K562 (cell line): ENCODE results near the gene DDAH1. TPM values are rescaled to one million over a fixed set of nuclear protein-coding genes. Genes with fewer than 3 reads are reported as not detected.
A peak's percentile ranks its signal among the peaks of the same experiment; 100 is the strongest.

Experiments
- ATAC-seq: fragments of 200-7000 bp; cut with Tn5 transposase; 3 replicates; pipeline ENCODE4 v1.9.1; 2020; ENCODE audit warnings: moderate library complexity
- BruUV-seq: library from RNA; stranded (reverse); fragments of 400-500 nt; replicated peaks from 2 replicates; lab custom pipeline; 2021; lab: Mats Ljungman, UMichigan
- CTCF ChIA-PET: fragments of 300-600 bp; formaldehyde crosslinking; extraction: SDS; loops from one replicate; lab custom pipeline; 2021; ENCODE audit warnings: low intra/inter-chr PET ratio; lab: Yijun Ruan, JAX
- POLR2A ChIA-PET: fragments of 300-600, 350-650 bp; sonication (Branson Sonifier 250); formaldehyde crosslinking; extraction: SDS; loops from one replicate; lab custom pipeline; 2021; ENCODE audit warnings: antibody characterized with exemption, inconsistent platforms; lab: Yijun Ruan, JAX
- DNase-seq, 4 experiments: peaks; one replicate each; pipeline versions ENCODE4 v3.0.0 to v3.0.0-alpha.2; 2011 to 2018; ENCODE audit warnings: low spot score in 3 of 4, mixed read lengths in 3 of 4; ENCODE audit errors: extremely low read depth in 1 of 4
- FAIRE-seq: peaks from 2 replicates; lab custom pipeline; 2011; peaks lifted over from hg19 to GRCh38; lab: Jason Lieb, UNC
- H2AFZ ChIP-seq: 2 replicates; pipeline ENCODE4 v1.6.0; 2011; ENCODE audit warnings: low read depth, low read length, control low read depth, inconsistent platforms
- H3K27ac ChIP-seq: fragments of 200-600 bp; 3 replicates; pipeline ENCODE4 v1.8.0; 2011; ENCODE audit warnings: low read depth, mild to moderate bottlenecking, control low read depth, inconsistent platforms, low read length, moderate library complexity, mixed read lengths; ENCODE audit errors: extremely low read depth
- H3K27me3 ChIP-seq, 2 experiments: fragments of 300-600 bp in 1 of 2; 2 replicates in 1 of 2; 3 replicates in 1 of 2; pipeline versions ENCODE4 v1.6.0 to v1.8.0; 2011; ENCODE audit warnings: inconsistent platforms in 2 of 2, low read length in 2 of 2, mild to moderate bottlenecking in 1 of 2, mixed read lengths in 1 of 2, moderate library complexity in 1 of 2; ENCODE audit not compliant: control insufficient read depth in 2 of 2, insufficient read depth in 2 of 2
- H3K36me3 ChIP-seq: fragments of 300-600 bp; 3 replicates; pipeline ENCODE4 v1.8.0; 2011; ENCODE audit warnings: mild to moderate bottlenecking, low read length, inconsistent platforms; ENCODE audit not compliant: control insufficient read depth, insufficient read depth
- H3K4me1 ChIP-seq, 2 experiments: fragments of 200-600 bp in 1 of 2; replicated peaks in 1 of 2; 2 replicates in 1 of 2; 3 replicates in 1 of 2; pipeline versions ENCODE4 v1.5.1 to v1.8.0; 2011; ENCODE audit warnings: inconsistent platforms in 2 of 2, low read length in 2 of 2, mild to moderate bottlenecking in 1 of 2, mixed read lengths in 1 of 2, moderate library complexity in 1 of 2; ENCODE audit not compliant: control insufficient read depth in 2 of 2, insufficient read depth in 2 of 2
- H3K4me2 ChIP-seq: 2 replicates; pipeline ENCODE4 v1.6.1; 2011; ENCODE audit warnings: low read length, control low read depth, inconsistent platforms, mixed read lengths; ENCODE audit not compliant: insufficient read depth
- H3K4me3 ChIP-seq: fragments of 200-600 bp; sonication (generic), shearing (Covaris generic); 2 replicates; pipeline ENCODE4 v1.5.1; 2016; ENCODE audit warnings: control low read depth, inconsistent platforms
- H3K79me2 ChIP-seq: fragments of 200-600 bp; 3 replicates; pipeline ENCODE4 v1.8.0; 2011; ENCODE audit warnings: low read length, inconsistent platforms; ENCODE audit not compliant: control insufficient read depth, insufficient read depth
- H3K9ac ChIP-seq, 2 experiments: 2 replicates each; pipeline versions ENCODE4 v1.6.0 to v1.6.1; 2011; ENCODE audit warnings: low read depth in 2 of 2, low read length in 2 of 2, control low read depth in 1 of 2, inconsistent platforms in 1 of 2, mild to moderate bottlenecking in 1 of 2, mixed read lengths in 1 of 2; ENCODE audit not compliant: insufficient read depth in 1 of 2
- H3K9me1 ChIP-seq: one replicate; pipeline ENCODE4 v1.6.0; 2011; ENCODE audit warnings: inconsistent platforms, mild to moderate bottlenecking, low read length, moderate library complexity; ENCODE audit not compliant: control insufficient read depth, insufficient read depth
- H3K9me3 ChIP-seq: replicated peaks from 2 replicates; pipeline ENCODE4 v1.5.1; 2011; ENCODE audit warnings: low read depth, low read length, inconsistent platforms; ENCODE audit not compliant: control insufficient read depth, insufficient read depth
- H4K20me1 ChIP-seq: replicated peaks from 2 replicates; pipeline ENCODE4 v1.6.1; 2011; ENCODE audit warnings: low read length, inconsistent platforms, mixed read lengths; ENCODE audit not compliant: control insufficient read depth, insufficient read depth
- C11orf30 ChIP-seq: fragments of 450-650 bp; IDR thresholded peaks from 2 replicates; pipeline ENCODE4 v1.6.1; 2016; ENCODE audit warnings: low read depth, mild to moderate bottlenecking
- CBX5 ChIP-seq: IDR thresholded peaks from 2 replicates; pipeline ENCODE4 v1.6.1; 2014; ENCODE audit warnings: low read depth, borderline replicate concordance
- MAFF ChIP-seq: IDR thresholded peaks from 2 replicates; pipeline ENCODE4 v1.6.1; 2012; ENCODE audit warnings: low read length, improper control_type of control experiment
- MAFG ChIP-seq: fragments of 450-650 bp; conservative IDR thresholded peaks from 2 replicates; pipeline ENCODE4 v1.6.1; 2016; ENCODE audit warnings: missing genetic modification characterization, missing compliant biosample characterization
- MAFK ChIP-seq: IDR thresholded peaks from 2 replicates; pipeline ENCODE4 v1.6.1; 2011; ENCODE audit warnings: low read length, improper control_type of control experiment
- NFATC3 ChIP-seq: fragments of 450-650 bp; IDR thresholded peaks from 2 replicates; pipeline ENCODE4 v1.6.1; 2017; ENCODE audit warnings: mild to moderate bottlenecking
- NRF1 ChIP-seq, 2 experiments: fragments of 450-650 bp; IDR thresholded peaks in 1 of 2; conservative IDR thresholded peaks in 1 of 2; 2 replicates each; pipeline ENCODE4 v1.6.1; 2014; ENCODE audit warnings: mild to moderate bottlenecking in 2 of 2
- ZNF316 ChIP-seq: fragments of 450-650 bp; IDR thresholded peaks from 2 replicates; pipeline ENCODE4 v1.6.1; 2016
- WGBS: fragments of 100-300 bp; shearing (Covaris generic); methylation state at CpG from one replicate; pipeline ENCODE4 v1.1.6; 2016; ENCODE audit warnings: low coverage, mixed read lengths; ENCODE audit not compliant: insufficient coverage; ENCODE audit errors: missing lambda C conversion rate; 5-methylcytosine and 5-hydroxymethylcytosine counted together
- in situ Hi-C: fragments of 300-500 bp; cut with MboI; formaldehyde crosslinking; loops from 4 replicates; pipeline ENCODE4 v1.15.0; 2018; ENCODE audit warnings: inconsistent platforms, mixed read lengths
- intact Hi-C: fragments of 100-400 bp; cut with micrococcal nuclease; formaldehyde crosslinking; loops from 2 replicates; pipeline ENCODE4 v1.14.2; 2022
- polyA plus RNA-seq, 8 experiments: library from polyadenylated mRNA; depleted of rRNA in 4 of 8; stranded (reverse) in 5 of 8; unstranded in 3 of 8; fragments of >200 nt; fragmentation: Nextera tagmentation in 2 of 8; fragmentation: Illumina TruSeq in 1 of 8; extraction: Ambion mirVana in 2 of 8; extraction: Trizol in 1 of 8; gene quantifications; 2 replicates each; pipeline versions ENCODE4 v1.2.1 to v1.2.3, GENCODE V29; 2011 to 2014; ENCODE audit warnings: inconsistent platforms in 1 of 8, missing spikeins in 1 of 8
- small RNA-seq: library from RNA; depleted of rRNA; stranded (forward); fragments of <200 nt; gene quantifications from one replicate; pipeline ENCODE3, GENCODE V24; 2014
- total RNA-seq, 7 experiments: library from RNA; depleted of rRNA in 6 of 7; stranded (reverse); fragments of >200 nt in 6 of 7; fragmentation: Illumina TruSeq in 2 of 7; extraction: Trizol in 2 of 7; gene quantifications; 2 replicates each; pipeline versions ENCODE4 v1.2.1 to v1.2.3, GENCODE V29; 2011 to 2021; ENCODE audit warnings: low replicate concordance in 1 of 7
- TF ChIP-seq, protein P1 (sequence below): fragments of 450-650 bp; IDR thresholded peaks from 2 replicates; pipeline ENCODE4 v1.6.1; 2016

Gene DDAH1
- total and polyA plus RNA-seq, 9 of the 15 experiments (the other 6 are each of a cell fraction or from before 2014, with no cell fraction given), result 0.04 to 0.24 (median 0.10) TPM

DNA sequence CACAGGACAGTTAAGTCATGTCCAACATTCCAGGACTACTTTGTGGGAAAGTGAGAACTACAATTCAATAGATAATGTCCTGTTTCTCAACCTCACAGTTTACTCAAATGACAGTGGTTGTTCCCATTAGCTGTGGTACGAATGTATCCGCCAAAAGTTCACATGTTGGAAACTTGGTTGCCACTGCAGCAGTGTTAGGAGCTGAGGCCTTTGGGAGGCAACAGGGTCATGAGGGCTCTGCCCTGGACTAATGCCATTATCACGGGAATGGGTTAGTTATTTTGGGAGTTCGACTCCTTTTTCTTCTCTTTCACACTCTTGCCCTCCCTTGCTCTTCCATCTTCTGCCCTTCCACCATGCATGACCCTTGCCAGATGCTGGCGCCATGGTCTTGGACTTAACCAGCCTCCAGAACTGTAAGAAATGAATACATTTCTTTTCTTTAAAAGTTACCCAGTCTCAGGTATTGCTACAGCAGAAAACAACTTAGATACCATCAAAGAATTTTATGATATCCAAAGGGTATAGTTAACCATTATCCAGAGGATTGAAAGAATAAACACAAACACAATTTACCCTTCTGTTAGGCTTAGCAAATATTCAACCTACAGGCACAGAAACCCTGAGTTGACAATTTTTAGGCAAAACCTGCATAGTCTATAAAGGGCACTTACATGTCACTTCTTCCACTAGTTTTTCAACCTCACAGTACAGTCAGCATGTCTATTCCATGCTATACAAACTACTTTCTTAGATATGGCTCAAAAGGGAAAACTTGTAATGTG is 196.0 kb downstream of the DDAH1 start:
- Histone ChIP-seq H3K4me3 (no peak overlapping the region), H3K9ac (no peak overlapping the region), H3K36me3 (peaks cover 79% of the 10 kb centered on the region), H3K4me2 (no peak overlapping the region), H3K9me1 (no peaks in the 10 kb centered on the region), H4K20me1 (peaks cover 2% of the 10 kb centered on the region; the same call in 1 of the 2 replicates), H3K27ac (no peak overlapping the region), H3K79me2 (peaks cover 23% of the 10 kb centered on the region), H3K9me3 (no peaks in the 10 kb centered on the region), H3K27me3 (no peaks in the 10 kb centered on the region), H3K4me1 (no peaks in the 10 kb centered on the region; a peak in 1 of 5 replicates), H2AFZ (no peak overlapping the region)
- intact Hi-C loops (no loop called here), in situ Hi-C loops (no loop called here)
- ATAC-seq (no peak), DNase-seq (no peak), FAIRE-seq (no peak)
- ChIA-PET POLR2A (interaction anchor here (1.3 to 1.6 kb wide), 2 partner anchors 9 to 10 kb away, joined by 4 to 6 read pairs; partner anchors contain the start of gene C1orf52), CTCF (no interaction called here)
- TF ChIP-seq NFATC3 (no peak), MAFG (tag) (peak; percentile 55), NRF1 (conservative IDR thresholded peaks at IDR 0.05 in 1 of 2, IDR thresholded peaks at IDR 0.05 in 1 of 2) (no peak), MAFF (peak; percentile 48), ZNF316 (peak; percentile 77), MAFK (peak; percentile 34; the same call in 1 of the 2 replicates), CBX5 (no peak), C11orf30 (peak; percentile 56; the same call in 1 of the 2 replicates)
- TF ChIP-seq, protein P1, sequence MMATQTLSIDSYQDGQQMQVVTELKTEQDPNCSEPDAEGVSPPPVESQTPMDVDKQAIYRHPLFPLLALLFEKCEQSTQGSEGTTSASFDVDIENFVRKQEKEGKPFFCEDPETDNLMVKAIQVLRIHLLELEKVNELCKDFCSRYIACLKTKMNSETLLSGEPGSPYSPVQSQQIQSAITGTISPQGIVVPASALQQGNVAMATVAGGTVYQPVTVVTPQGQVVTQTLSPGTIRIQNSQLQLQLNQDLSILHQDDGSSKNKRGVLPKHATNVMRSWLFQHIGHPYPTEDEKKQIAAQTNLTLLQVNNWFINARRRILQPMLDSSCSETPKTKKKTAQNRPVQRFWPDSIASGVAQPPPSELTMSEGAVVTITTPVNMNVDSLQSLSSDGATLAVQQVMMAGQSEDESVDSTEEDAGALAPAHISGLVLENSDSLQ, result no peak
- BruUV-seq, result no TSS peak
- WGBS, result 87% methylated on average over 5 of the region's 5 CpGs

Small RNA genes within 50 kb of the gene (small RNA-seq; reads per million reads assigned to genes)
- gene RF00019, result not detected

Other genes with a start within 250 kb of the DDAH1 start
- gene C1orf52, start 205.5 kb downstream of the DDAH1 start, total RNA-seq (2014; rRNA removed), result 36.1 and 58.6 TPM in 2 replicates
- 30.1 and 31.6 TPM in 2 replicates for gene C1orf52, start 205.5 kb downstream of the DDAH1 start, total RNA-seq (2014; rRNA removed; fragmentation: Illumina TruSeq; extraction: Trizol)
- 33.2 and 34.7 TPM in 2 replicates for gene C1orf52, start 205.5 kb downstream of the DDAH1 start, total RNA-seq (2015; rRNA removed; fragmentation: Illumina TruSeq; extraction: Trizol)
- 33.0 and 34.8 TPM in 2 replicates for gene C1orf52, start 205.5 kb downstream of the DDAH1 start, total RNA-seq (2021)
- 36.0 and 38.5 TPM in 2 replicates for gene C1orf52, start 205.5 kb downstream of the DDAH1 start, polyA plus RNA-seq (2011; rRNA removed)
- gene C1orf52, start 205.5 kb downstream of the DDAH1 start, polyA plus RNA-seq (2014; fragmentation: Illumina TruSeq; extraction: Trizol), result 24.7 and 38.7 TPM in 2 replicates
- gene C1orf52, start 205.5 kb downstream of the DDAH1 start, polyA plus RNA-seq (2014; fragmentation: Nextera tagmentation; extraction: Ambion mirVana), result 10 to 100 TPM; 17.0 to 22.5 TPM
- gene C1orf52, start 205.5 kb downstream of the DDAH1 start, polyA plus RNA-seq (2014; rRNA removed), result 33.5 and 41.7 TPM in 2 replicates
- 10.0 and 11.1 TPM in 2 replicates for gene BCL10, start 188.5 kb downstream of the DDAH1 start, total RNA-seq (2014; rRNA removed)
- gene BCL10, start 188.5 kb downstream of the DDAH1 start, total RNA-seq (2014; rRNA removed; fragmentation: Illumina TruSeq; extraction: Trizol), result 19.4 and 20.4 TPM in 2 replicates
- 16.4 and 18.6 TPM in 2 replicates for gene BCL10, start 188.5 kb downstream of the DDAH1 start, total RNA-seq (2015; rRNA removed; fragmentation: Illumina TruSeq; extraction: Trizol)
- 18.6 and 19.4 TPM in 2 replicates for gene BCL10, start 188.5 kb downstream of the DDAH1 start, total RNA-seq (2021)
- gene BCL10, start 188.5 kb downstream of the DDAH1 start, polyA plus RNA-seq (2011; rRNA removed), result 6.5 and 8.7 TPM in 2 replicates
- 11.8 and 14.7 TPM in 2 replicates for gene BCL10, start 188.5 kb downstream of the DDAH1 start, polyA plus RNA-seq (2014; fragmentation: Illumina TruSeq; extraction: Trizol)
- gene BCL10, start 188.5 kb downstream of the DDAH1 start, polyA plus RNA-seq (2014; fragmentation: Nextera tagmentation; extraction: Ambion mirVana), result 10 to 100 TPM; 10.6 to 12.3 TPM
- gene BCL10, start 188.5 kb downstream of the DDAH1 start, polyA plus RNA-seq (2014; rRNA removed), result 7.8 and 8.0 TPM in 2 replicates
- 0.27 and 1.0 TPM in 2 replicates for gene CCN1, start 115.6 kb upstream of the DDAH1 start, total RNA-seq (2014; rRNA removed)
- gene CCN1, start 115.6 kb upstream of the DDAH1 start, total RNA-seq (2014; rRNA removed; fragmentation: Illumina TruSeq; extraction: Trizol), result 1.2 and 1.5 TPM in 2 replicates
- gene CCN1, start 115.6 kb upstream of the DDAH1 start, total RNA-seq (2015; rRNA removed; fragmentation: Illumina TruSeq; extraction: Trizol), result 0.62 and 0.64 TPM in 2 replicates
- gene CCN1, start 115.6 kb upstream of the DDAH1 start, total RNA-seq (2021), result 3.8 and 4.2 TPM in 2 replicates
- gene CCN1, start 115.6 kb upstream of the DDAH1 start, polyA plus RNA-seq (2011; rRNA removed), result 0.31 and 0.59 TPM in 2 replicates
- 1.5 and 2.8 TPM in 2 replicates for gene CCN1, start 115.6 kb upstream of the DDAH1 start, polyA plus RNA-seq (2014; fragmentation: Illumina TruSeq; extraction: Trizol)
- under 1 TPM; 0.41 to 0.53 TPM for gene CCN1, start 115.6 kb upstream of the DDAH1 start, polyA plus RNA-seq (2014; fragmentation: Nextera tagmentation; extraction: Ambion mirVana)
- 1.7 and 4.2 TPM in 2 replicates for gene CCN1, start 115.6 kb upstream of the DDAH1 start, polyA plus RNA-seq (2014; rRNA removed)
- gene ZNHIT6, start 243.3 kb upstream of the DDAH1 start, total RNA-seq (2014; rRNA removed), result 16.2 and 18.4 TPM in 2 replicates
- gene ZNHIT6, start 243.3 kb upstream of the DDAH1 start, total RNA-seq (2014; rRNA removed; fragmentation: Illumina TruSeq; extraction: Trizol), result 28.6 and 31.0 TPM in 2 replicates
- 26.5 and 30.6 TPM in 2 replicates for gene ZNHIT6, start 243.3 kb upstream of the DDAH1 start, total RNA-seq (2015; rRNA removed; fragmentation: Illumina TruSeq; extraction: Trizol)
- gene ZNHIT6, start 243.3 kb upstream of the DDAH1 start, total RNA-seq (2021), result 18.4 and 21.1 TPM in 2 replicates
- 12.2 and 17.4 TPM in 2 replicates for gene ZNHIT6, start 243.3 kb upstream of the DDAH1 start, polyA plus RNA-seq (2011; rRNA removed)
- gene ZNHIT6, start 243.3 kb upstream of the DDAH1 start, polyA plus RNA-seq (2014; fragmentation: Illumina TruSeq; extraction: Trizol), result 32.0 and 37.6 TPM in 2 replicates
- gene ZNHIT6, start 243.3 kb upstream of the DDAH1 start, polyA plus RNA-seq (2014; fragmentation: Nextera tagmentation; extraction: Ambion mirVana), result 10 to 100 TPM; 15.4 to 21.7 TPM
- 27.8 and 29.7 TPM in 2 replicates for gene ZNHIT6, start 243.3 kb upstream of the DDAH1 start, polyA plus RNA-seq (2014; rRNA removed)